Umbilical cord (tissue), 2 donors: ENCODE results near the gene VPS51. TPM values are rescaled to one million over a fixed set of nuclear protein-coding genes. Genes with fewer than 3 reads are reported as not detected.
"Not testable (repeated sequence)": the region's sequence is repeated elsewhere in the genome, so short reads cannot be mapped to it uniquely, and the experiment has no call there.

Source experiments
- DNase-seq: peaks from one replicate; pipeline ENCODE4 v3.0.0-alpha.2; 2015; ENCODE audit warnings: low spot score
- total RNA-seq: library from RNA; depleted of rRNA; stranded (reverse); fragments of >200 nt; gene quantifications from one replicate; pipeline ENCODE4 v1.2.3, GENCODE V29; 2014; ENCODE audit warnings: low replicate concordance; ENCODE audit not compliant: insufficient read depth

The VPS51 gene
- total RNA-seq, 1 donor from 2014 or later, result 117 TPM

- not testable (repeated sequence) for DNase-seq
These were observed 23.1 kb downstream of the VPS51 start for GRCh38 chr11:65118891-65119669.

GRCh38 chr11:65119670-65119995 is 23.6 kb downstream of the VPS51 start:
- DNase-seq, result no peak

- no peak for DNase-seq
These were observed 24.8 kb downstream of the VPS51 start for GRCh38 chr11:65120831-65121230.

GRCh38 chr11:65121447-65121864 is 25.4 kb downstream of the VPS51 start:
- no peak for DNase-seq

GRCh38 chr11:65121865-65122696 is 26.1 kb downstream of the VPS51 start, which contains the start of the genes FAU and MRPL49:
TSS of gene FAU (minus strand) at chr11:65122134. CDS start at chr11:65121813, 321 bp downstream.
TSS of gene MRPL49 (plus strand) at chr11:65122321. CDS start at chr11:65122347, 26 bp downstream.
- DNase-seq, result peak; percentile 99

GRCh38 chr11:65124480-65125196 is 28.6 kb downstream of the VPS51 start:
- DNase-seq, result no peak

- DNase-seq, result no peak
These were observed 29.4 kb downstream of the VPS51 start for GRCh38 chr11:65125197-65126056.

- DNase-seq, result no peak
These were observed 30.7 kb downstream of the VPS51 start for GRCh38 chr11:65126624-65127274.

- DNase-seq, result no peak
These were observed 31.6 kb downstream of the VPS51 start for GRCh38 chr11:65127473-65128181.

- DNase-seq, result no peak
These were observed 32.5 kb downstream of the VPS51 start for GRCh38 chr11:65128182-65129145.

- DNase-seq, result no peak
These were observed 33.8 kb downstream of the VPS51 start for GRCh38 chr11:65129649-65130441.

- no peak for DNase-seq
These were observed 34.8 kb downstream of the VPS51 start for GRCh38 chr11:65130631-65131416.

- DNase-seq, result no peak
These were observed 35.4 kb downstream of the VPS51 start for GRCh38 chr11:65131417-65131776.

GRCh38 chr11:65131895-65132237 is 35.9 kb downstream of the VPS51 start:
- no peak for DNase-seq

GRCh38 chr11:65132238-65132987 is 36.4 kb downstream of the VPS51 start:
- no peak for DNase-seq

- no peak for DNase-seq
These were observed 37.1 kb downstream of the VPS51 start for GRCh38 chr11:65132988-65133700.
